Measurements from ENCODE around the gene FRG1.
"Not testable (repeated sequence)": the region's sequence is repeated elsewhere in the genome, so short reads cannot be mapped to it uniquely, and the experiment has no call there.

FRG1 gene

DNA sequence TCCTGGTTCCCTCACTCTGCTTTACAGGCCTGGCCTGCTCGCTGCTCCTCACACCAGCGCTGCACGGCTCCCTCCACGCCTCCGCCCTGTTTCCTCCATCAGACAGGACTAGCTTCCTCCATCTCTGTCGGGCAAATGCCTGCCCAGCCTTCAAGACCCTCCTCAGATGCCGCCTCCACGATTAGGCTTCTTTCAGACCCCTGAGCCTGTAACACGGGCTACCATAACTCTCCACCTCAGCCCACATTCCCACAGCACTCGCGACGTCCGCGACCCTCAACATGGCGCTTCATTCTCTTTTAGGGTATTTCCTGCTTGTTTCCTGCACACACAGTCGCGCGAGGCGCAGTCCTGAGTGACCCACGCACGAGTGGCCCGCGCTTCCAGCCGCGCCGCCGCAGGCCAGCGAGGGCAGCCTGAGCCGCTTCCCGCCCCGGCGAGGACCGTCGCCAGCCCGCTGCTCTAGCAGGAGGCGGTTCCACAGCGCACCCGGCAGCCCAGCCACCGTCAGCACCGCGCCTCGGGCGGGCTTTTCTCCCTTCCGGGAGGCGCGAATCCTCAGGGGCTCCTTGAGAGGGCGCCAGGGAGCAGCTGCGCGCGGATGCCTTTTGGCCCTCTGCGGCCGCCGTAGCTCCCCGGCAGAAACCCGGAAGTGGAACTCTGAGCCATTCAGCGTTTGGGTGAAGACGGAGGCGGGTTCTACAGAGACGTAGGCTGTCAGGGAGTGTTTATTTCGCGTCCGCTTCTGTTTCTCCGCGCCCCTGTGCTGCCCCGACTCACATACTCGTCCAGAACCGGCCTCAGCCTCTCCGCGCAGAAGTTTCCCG lies at the start of gene FRG1:
Gene FRG1, plus strand, starts transcription at position 695 of the 827 bp plus-strand sequence. CDS start 138 bp downstream, outside the sequence.
- Histone ChIP-seq H3K27ac (ENCODE audit: low read depth, low read length) (peak within 1 kb of the TSS; percentile 85), H3K4me3 (ENCODE audit: low read depth, low read length) (peak within 1 kb of the TSS; percentile 99), H3K9me3 (ENCODE audit: control insufficient read depth, insufficient read depth, low read length) (no peaks in the 10 kb centered on the region), H3K9ac (ENCODE audit: low read depth, low read length) (peak within 1 kb of the TSS; percentile 79), H3K27me3 (ENCODE audit: control insufficient read depth, insufficient read depth, low read length) (peaks cover 5% of the 10 kb centered on the region), H3K36me3 (ENCODE audit: control insufficient read depth, insufficient read depth, low read length) (no peaks in the 10 kb centered on the region), H3K4me1 (ENCODE audit: control insufficient read depth, insufficient read depth, low read length) (no peaks in the 10 kb centered on the region)

DNA sequence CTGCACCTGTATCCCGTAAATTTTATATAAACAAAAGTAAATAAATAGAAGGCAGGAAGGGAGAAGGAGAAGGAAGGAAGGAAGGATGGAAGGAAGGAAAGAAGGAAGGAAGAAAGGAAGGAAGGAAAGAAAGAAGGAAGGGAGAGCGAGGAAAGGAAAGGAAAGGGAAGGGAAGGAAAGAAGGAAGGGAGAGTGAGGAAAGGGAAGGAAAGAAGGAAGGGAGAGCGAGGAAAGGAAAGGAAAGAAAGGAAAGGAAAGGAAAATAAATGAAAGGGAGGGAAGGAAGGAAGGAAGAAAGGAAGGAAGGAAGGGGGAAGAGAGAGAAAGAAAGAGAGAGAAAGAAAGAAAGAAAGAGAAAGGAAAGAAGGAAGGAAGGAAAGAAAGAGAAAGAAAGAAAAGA lies 43.0 kb upstream of the FRG1 start:
- Histone ChIP-seq H3K4me1 (ENCODE audit: control insufficient read depth, insufficient read depth, low read length) (no peaks in the 10 kb centered on the region), H3K36me3 (ENCODE audit: control insufficient read depth, insufficient read depth, low read length) (no peaks in the 10 kb centered on the region), H3K4me3 (ENCODE audit: low read depth, low read length) (no peak overlapping the region), H3K9ac (ENCODE audit: low read depth, low read length) (no peak overlapping the region), H3K27me3 (ENCODE audit: control insufficient read depth, insufficient read depth, low read length) (no peaks in the 10 kb centered on the region), H3K9me3 (ENCODE audit: control insufficient read depth, insufficient read depth, low read length) (peaks cover 46% of the 10 kb centered on the region), H3K27ac (ENCODE audit: low read depth, low read length) (no peak overlapping the region)

DNA sequence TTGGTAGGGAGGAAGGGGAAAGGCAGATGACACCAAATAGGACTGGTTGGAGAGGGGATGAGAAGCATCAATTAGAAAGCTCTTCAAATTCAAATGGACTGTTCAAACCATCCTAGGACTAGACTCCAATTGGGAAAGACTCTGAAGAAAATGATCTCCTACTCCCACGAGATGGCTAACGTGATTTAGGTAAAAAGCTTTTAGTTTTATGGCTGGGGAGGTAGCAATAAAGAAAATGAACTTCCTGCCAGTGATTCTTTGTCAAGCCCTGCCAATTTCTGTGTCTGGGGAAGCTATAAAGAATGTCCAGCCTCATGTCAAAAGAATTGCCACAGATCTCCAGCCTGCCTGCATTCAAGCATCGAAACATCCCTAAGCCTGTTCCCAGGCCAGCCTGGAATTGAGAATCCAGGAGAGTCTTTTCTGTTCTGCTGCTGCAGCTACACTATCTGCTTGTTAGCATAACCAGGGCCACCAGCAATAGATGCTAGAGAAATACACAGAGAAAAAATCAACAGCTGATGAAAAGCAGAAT lies 41.1 kb upstream of the FRG1 start:
- H3K27me3 ChIP-seq (ENCODE audit: control insufficient read depth, insufficient read depth, low read length); H3K4me1 ChIP-seq (ENCODE audit: control insufficient read depth, insufficient read depth, low read length); H3K27ac ChIP-seq (ENCODE audit: low read depth, low read length); H3K9ac ChIP-seq (ENCODE audit: low read depth, low read length); H3K36me3 ChIP-seq (ENCODE audit: control insufficient read depth, insufficient read depth, low read length); H3K4me3 ChIP-seq (ENCODE audit: low read depth, low read length): not testable (repeated sequence)
- peaks cover 36% of the 10 kb centered on the region for H3K9me3 ChIP-seq (ENCODE audit: control insufficient read depth, insufficient read depth, low read length)

DNA sequence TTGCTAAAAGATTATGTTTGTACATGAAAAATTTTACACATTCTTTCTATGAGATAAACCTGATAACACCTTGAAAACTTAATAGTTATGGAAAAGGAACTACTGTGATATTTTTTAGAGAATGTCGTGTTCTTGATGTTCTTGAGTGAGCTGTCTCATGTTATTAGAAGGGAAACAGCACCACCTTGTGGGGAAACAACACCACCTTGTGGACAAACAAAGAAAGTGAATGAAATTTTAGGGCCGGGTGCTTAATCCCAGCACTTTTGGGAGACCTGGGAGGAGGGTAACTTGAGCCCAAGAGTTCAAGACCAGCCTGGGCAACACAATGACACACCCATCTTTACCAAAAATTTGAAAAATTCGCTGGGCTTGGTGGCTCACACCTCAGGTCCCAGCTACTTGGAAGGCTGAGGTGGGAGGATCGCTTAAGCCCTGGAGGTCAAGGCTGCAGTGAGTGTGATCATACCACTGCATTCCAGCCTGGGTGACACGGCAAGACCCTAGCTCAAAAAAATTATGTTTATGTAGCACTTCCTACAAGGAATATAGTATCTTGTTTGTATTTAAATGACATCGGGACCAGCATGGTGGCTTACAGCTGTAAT lies 36.1 kb upstream of the FRG1 start:
- H3K4me1 ChIP-seq (ENCODE audit: control insufficient read depth, insufficient read depth, low read length); H3K27me3 ChIP-seq (ENCODE audit: control insufficient read depth, insufficient read depth, low read length); H3K27ac ChIP-seq (ENCODE audit: low read depth, low read length); H3K9ac ChIP-seq (ENCODE audit: low read depth, low read length); H3K4me3 ChIP-seq (ENCODE audit: low read depth, low read length); H3K36me3 ChIP-seq (ENCODE audit: control insufficient read depth, insufficient read depth, low read length): not testable (repeated sequence)
- H3K9me3 ChIP-seq (ENCODE audit: control insufficient read depth, insufficient read depth, low read length) = peaks cover 10% of the 10 kb centered on the region

- Histone ChIP-seq H3K9me3 (ENCODE audit: control insufficient read depth, insufficient read depth, low read length) (peaks cover 28% of the 10 kb centered on the region), H3K36me3 (ENCODE audit: control insufficient read depth, insufficient read depth, low read length) (no peaks in the 10 kb centered on the region), H3K4me3 (ENCODE audit: low read depth, low read length) (no peak overlapping the region), H3K27ac (ENCODE audit: low read depth, low read length) (no peak overlapping the region), H3K4me1 (ENCODE audit: control insufficient read depth, insufficient read depth, low read length) (no peaks in the 10 kb centered on the region), H3K9ac (ENCODE audit: low read depth, low read length) (no peak overlapping the region), H3K27me3 (ENCODE audit: control insufficient read depth, insufficient read depth, low read length) (no peaks in the 10 kb centered on the region)
Measured at GRCh38 chr4:189912170-189912569, 28.5 kb upstream of the FRG1 start.

GRCh38 chr4:189917161-189917891 lies 23.3 kb upstream of the FRG1 start:
- H3K9ac ChIP-seq (ENCODE audit: low read depth, low read length) = no peak overlapping the region
- H3K4me3 ChIP-seq (ENCODE audit: low read depth, low read length) = no peak overlapping the region
- H3K9me3 ChIP-seq (ENCODE audit: control insufficient read depth, insufficient read depth, low read length) = peaks cover 56% of the 10 kb centered on the region
- no peaks in the 10 kb centered on the region for H3K36me3 ChIP-seq (ENCODE audit: control insufficient read depth, insufficient read depth, low read length)
- H3K27ac ChIP-seq (ENCODE audit: low read depth, low read length) = no peak overlapping the region
- no peaks in the 10 kb centered on the region for H3K27me3 ChIP-seq (ENCODE audit: control insufficient read depth, insufficient read depth, low read length)
- H3K4me1 ChIP-seq (ENCODE audit: control insufficient read depth, insufficient read depth, low read length) = no peaks in the 10 kb centered on the region

DNA sequence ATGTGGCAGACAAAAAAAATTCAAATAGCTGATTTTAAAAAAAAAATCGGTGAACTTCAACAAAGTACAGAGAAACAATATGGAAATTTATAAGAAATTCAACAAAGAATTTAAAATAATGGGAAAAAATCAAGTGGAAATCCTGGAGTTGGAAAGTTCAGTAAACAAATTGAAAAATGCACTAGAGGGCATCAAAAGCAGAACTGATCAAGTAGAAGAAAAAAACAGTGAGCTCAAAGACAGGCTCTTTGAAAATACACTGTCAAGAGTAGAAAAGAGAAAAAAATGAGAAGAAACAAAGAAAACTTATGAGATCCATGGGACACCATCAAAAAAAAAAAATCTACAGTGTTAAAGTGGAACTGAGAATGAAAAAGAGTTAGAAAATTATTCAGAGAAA lies 19.6 kb upstream of the FRG1 start:
- Histone ChIP-seq H3K9me3 (ENCODE audit: control insufficient read depth, insufficient read depth, low read length) (peaks cover 66% of the 10 kb centered on the region), H3K27ac (ENCODE audit: low read depth, low read length) (no peak overlapping the region), H3K4me1 (ENCODE audit: control insufficient read depth, insufficient read depth, low read length) (no peaks in the 10 kb centered on the region), H3K4me3 (ENCODE audit: low read depth, low read length) (no peak overlapping the region), H3K27me3 (ENCODE audit: control insufficient read depth, insufficient read depth, low read length) (no peaks in the 10 kb centered on the region), H3K36me3 (ENCODE audit: control insufficient read depth, insufficient read depth, low read length) (no peaks in the 10 kb centered on the region), H3K9ac (ENCODE audit: low read depth, low read length) (no peak overlapping the region)

GRCh38 chr4:189926742-189927141 lies 13.9 kb upstream of the FRG1 start:
- H3K4me1 ChIP-seq (ENCODE audit: control insufficient read depth, insufficient read depth, low read length); H3K27ac ChIP-seq (ENCODE audit: low read depth, low read length); H3K9ac ChIP-seq (ENCODE audit: low read depth, low read length): not testable (repeated sequence)

DNA sequence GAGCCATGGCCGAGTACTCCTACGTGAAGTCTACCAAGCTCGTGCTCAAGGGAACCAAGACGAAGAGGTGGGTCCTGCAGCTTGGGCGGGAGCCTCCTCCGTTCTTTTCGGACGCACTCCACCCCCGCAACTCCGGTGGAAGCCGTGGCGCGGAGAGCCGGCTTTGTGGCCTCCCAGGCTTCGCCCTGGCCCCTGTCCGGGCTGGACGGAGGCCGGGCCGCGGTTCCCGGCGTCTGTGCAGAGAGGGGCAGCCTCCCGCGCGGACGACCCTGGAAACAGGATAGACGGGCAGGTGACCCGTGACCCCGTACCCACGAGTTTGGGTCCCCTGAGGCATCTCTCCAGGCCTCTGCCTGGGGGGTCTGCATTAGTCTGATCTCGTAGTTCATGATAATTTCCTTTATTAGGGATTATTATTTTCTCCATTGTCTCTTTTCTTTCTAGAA lies 356 bp downstream of the FRG1 start:
- no peaks in the 10 kb centered on the region for H3K4me1 ChIP-seq (ENCODE audit: control insufficient read depth, insufficient read depth, low read length)
- no peaks in the 10 kb centered on the region for H3K9me3 ChIP-seq (ENCODE audit: control insufficient read depth, insufficient read depth, low read length)
- H3K27ac ChIP-seq (ENCODE audit: low read depth, low read length) = peak overlapping the region; percentile 85
- peak overlapping the region; percentile 99 for H3K4me3 ChIP-seq (ENCODE audit: low read depth, low read length)
- H3K27me3 ChIP-seq (ENCODE audit: control insufficient read depth, insufficient read depth, low read length) = peaks cover 5% of the 10 kb centered on the region
- peak overlapping the region; percentile 76 for H3K9ac ChIP-seq (ENCODE audit: low read depth, low read length)
- no peaks in the 10 kb centered on the region for H3K36me3 ChIP-seq (ENCODE audit: control insufficient read depth, insufficient read depth, low read length)

More at GRCh38 chr4:189926742-189927141, 13.9 kb upstream of the FRG1 start:
- not testable (repeated sequence) for H3K27me3 ChIP-seq (ENCODE audit: control insufficient read depth, insufficient read depth, low read length); H3K36me3 ChIP-seq (ENCODE audit: control insufficient read depth, insufficient read depth, low read length); H3K4me3 ChIP-seq (ENCODE audit: low read depth, low read length)
- H3K9me3 ChIP-seq (ENCODE audit: control insufficient read depth, insufficient read depth, low read length) = peaks cover 38% of the 10 kb centered on the region; the same call in 1 of the 2 replicates

- H3K36me3 ChIP-seq (ENCODE audit: control insufficient read depth, insufficient read depth, low read length); H3K4me3 ChIP-seq (ENCODE audit: low read depth, low read length); H3K9ac ChIP-seq (ENCODE audit: low read depth, low read length); H3K27ac ChIP-seq (ENCODE audit: low read depth, low read length); H3K4me1 ChIP-seq (ENCODE audit: control insufficient read depth, insufficient read depth, low read length); H3K9me3 ChIP-seq (ENCODE audit: control insufficient read depth, insufficient read depth, low read length); H3K27me3 ChIP-seq (ENCODE audit: control insufficient read depth, insufficient read depth, low read length): not testable (repeated sequence)
Measured at GRCh38 chr4:189942412-189942811, 1.7 kb downstream of the FRG1 start.

GRCh38 chr4:189944077-189944476 lies 3.4 kb downstream of the FRG1 start:
- not testable (repeated sequence) for H3K9ac ChIP-seq (ENCODE audit: low read depth, low read length); H3K27ac ChIP-seq (ENCODE audit: low read depth, low read length)

More at GRCh38 chr4:189944077-189944476, 3.4 kb downstream of the FRG1 start:
- H3K4me1 ChIP-seq (ENCODE audit: control insufficient read depth, insufficient read depth, low read length); H3K36me3 ChIP-seq (ENCODE audit: control insufficient read depth, insufficient read depth, low read length); H3K9me3 ChIP-seq (ENCODE audit: control insufficient read depth, insufficient read depth, low read length); H3K4me3 ChIP-seq (ENCODE audit: low read depth, low read length); H3K27me3 ChIP-seq (ENCODE audit: control insufficient read depth, insufficient read depth, low read length): not testable (repeated sequence)

Data from HUES48 (cell line).